Measurements from ENCODE around the gene PBX2. TPM values are rescaled to one million over a fixed set of nuclear protein-coding genes. Genes with fewer than 3 reads are reported as not detected.

PBX2 gene
- total and polyA plus RNA-seq, 11 donors, result 25.3 to 60.4 (median 39.7) TPM

DNA sequence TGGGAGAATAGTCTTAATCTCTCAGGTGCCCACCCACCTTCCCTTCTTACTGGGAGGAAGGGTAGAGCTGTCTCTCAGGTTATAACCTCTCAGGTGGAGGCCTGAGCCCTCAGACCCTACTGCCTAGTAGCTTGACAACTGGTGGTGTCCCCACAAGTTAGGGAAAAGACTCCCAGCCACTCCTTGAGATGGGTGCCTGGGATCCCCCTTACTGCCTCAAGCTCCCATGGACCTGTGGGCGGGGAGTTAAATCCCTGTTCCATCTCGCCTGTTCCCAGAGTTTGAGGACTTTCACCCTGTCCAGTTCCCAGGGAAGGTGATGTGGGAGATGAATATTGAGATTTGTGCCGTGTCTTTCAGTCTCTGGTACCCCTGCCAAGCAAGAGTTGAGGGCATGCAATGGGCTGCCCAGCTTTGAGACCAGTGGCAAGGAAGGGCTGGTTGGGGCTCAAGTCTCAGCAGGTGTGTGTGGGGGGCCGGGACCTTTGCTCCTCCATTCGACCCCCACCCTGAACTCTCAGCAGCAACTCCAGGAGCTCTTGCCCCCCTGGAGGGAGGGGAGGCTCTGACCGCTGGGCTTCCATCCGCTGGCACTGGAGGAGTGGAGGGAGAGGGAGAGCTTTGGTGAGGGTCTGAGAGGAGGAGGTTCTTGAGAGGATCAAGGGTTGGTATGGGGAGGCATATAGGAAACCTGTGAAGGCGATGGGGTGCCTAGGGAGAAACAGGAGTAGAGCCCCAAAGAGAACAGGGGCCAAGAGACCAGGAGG is 1.1 kb upstream of the PBX2 start:
- no peaks in the 10 kb centered on the region for H3K9me3 ChIP-seq
- H3K4me1 ChIP-seq, result peaks cover 0 to 76% (median 57%) of the 10 kb centered on the region in 12 donors
- no peak for ATAC-seq
- 79 to 89% (median 82%) methylated on average over 8 of the region's 8 CpGs for WGBS, 4 donors
- TF ChIP-seq, protein P1, sequence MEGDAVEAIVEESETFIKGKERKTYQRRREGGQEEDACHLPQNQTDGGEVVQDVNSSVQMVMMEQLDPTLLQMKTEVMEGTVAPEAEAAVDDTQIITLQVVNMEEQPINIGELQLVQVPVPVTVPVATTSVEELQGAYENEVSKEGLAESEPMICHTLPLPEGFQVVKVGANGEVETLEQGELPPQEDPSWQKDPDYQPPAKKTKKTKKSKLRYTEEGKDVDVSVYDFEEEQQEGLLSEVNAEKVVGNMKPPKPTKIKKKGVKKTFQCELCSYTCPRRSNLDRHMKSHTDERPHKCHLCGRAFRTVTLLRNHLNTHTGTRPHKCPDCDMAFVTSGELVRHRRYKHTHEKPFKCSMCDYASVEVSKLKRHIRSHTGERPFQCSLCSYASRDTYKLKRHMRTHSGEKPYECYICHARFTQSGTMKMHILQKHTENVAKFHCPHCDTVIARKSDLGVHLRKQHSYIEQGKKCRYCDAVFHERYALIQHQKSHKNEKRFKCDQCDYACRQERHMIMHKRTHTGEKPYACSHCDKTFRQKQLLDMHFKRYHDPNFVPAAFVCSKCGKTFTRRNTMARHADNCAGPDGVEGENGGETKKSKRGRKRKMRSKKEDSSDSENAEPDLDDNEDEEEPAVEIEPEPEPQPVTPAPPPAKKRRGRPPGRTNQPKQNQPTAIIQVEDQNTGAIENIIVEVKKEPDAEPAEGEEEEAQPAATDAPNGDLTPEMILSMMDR (IDR thresholded peaks at IDR 0.05), result no peak
- no peak for TF ChIP-seq POLR2A (IDR thresholded peaks at IDR 0.05)
- DNase-seq, result peak in 2 of 5 donors; percentile 32 to 54
- peaks cover 0 to 25% (median 17%) of the 10 kb centered on the region in 9 donors for H3K36me3 ChIP-seq
- H3K27ac ChIP-seq, result peak overlapping the region; percentile 90 to 100 (median 97)
- peak overlapping the region; percentile 5 to 93 (median 80) for H3K4me3 ChIP-seq
- intact Hi-C loops (cut with DNase I), result loop anchor here in 3 of 10 donors (5.0 to 10.0 kb wide), 3 partner anchors 64 to 1014 kb away; partner anchors contain the start of genes ATF6B (in 1 of the 3), HSD17B8 (in 1 of the 3), RING1 (in 1 of the 3) and RXRB (in 1 of the 3)
- no peaks in the 10 kb centered on the region for H3K27me3 ChIP-seq

GRCh38 chr6:32189742-32190053 is 304 bp downstream of the PBX2 start:
- no peaks in the 10 kb centered on the region for H3K27me3 ChIP-seq
- 10 to 22% (median 15%) methylated on average over 11 to 23 of the region's 23 CpGs; no CpG with 5 or more reads in 1 of the 4 donors for WGBS, 4 donors
- H3K4me1 ChIP-seq, result peaks cover 0 to 82% (median 55%) of the 10 kb centered on the region in 12 donors
- peak overlapping the region; percentile 90 to 100 (median 97) for H3K27ac ChIP-seq
- no peaks in the 10 kb centered on the region for H3K9me3 ChIP-seq
- peak overlapping the region; percentile 59 to 93 (median 80) for H3K4me3 ChIP-seq
- intact Hi-C loops (cut with DNase I), result loop anchor here in 3 of 10 donors (5.0 to 10.0 kb wide), 3 partner anchors 62 to 1015 kb away; partner anchors contain the start of genes ATF6B (in 1 of the 3), HSD17B8 (in 1 of the 3), RING1 (in 1 of the 3) and RXRB (in 1 of the 3)
- ATAC-seq (peak in 3 of 4 donors; percentile 1 to 4 (median 1)), DNase-seq (no peak)
- peaks cover 0 to 27% (median 19%) of the 10 kb centered on the region in 9 donors for H3K36me3 ChIP-seq
- TF ChIP-seq, protein P1 (IDR thresholded peaks at IDR 0.05), result no peak
- no peak for TF ChIP-seq POLR2A (IDR thresholded peaks at IDR 0.05)

GRCh38 chr6:32189069-32189741 is 797 bp downstream of the PBX2 start:
- intact Hi-C loops (cut with DNase I), result no loop called here
- Histone ChIP-seq H3K27me3 (no peaks in the 10 kb centered on the region), H3K9me3 (no peaks in the 10 kb centered on the region), H3K36me3 (peaks cover 0 to 29% (median 19%) of the 10 kb centered on the region in 9 donors), H3K4me1 (peaks cover 0 to 82% (median 57%) of the 10 kb centered on the region in 12 donors), H3K4me3 (peak overlapping the region; percentile 59 to 93 (median 80)), H3K27ac (peak overlapping the region; percentile 90 to 100 (median 97))
- WGBS, 4 donors, result 1 to 5% (median 2%) methylated on average over 8 to 10 of the region's 10 CpGs
- ATAC-seq, result no peak
- TF ChIP-seq, protein P1 (IDR thresholded peaks at IDR 0.05), result no peak
- no peak for TF ChIP-seq POLR2A (IDR thresholded peaks at IDR 0.05)
- DNase-seq, result no peak

Measured in heart left ventricle (tissue), 16 donors.